Glutamatergic neuron (in vitro differentiated cells): Measurements from ENCODE around the gene B3GNT2. TPM values are rescaled to one million over a fixed set of nuclear protein-coding genes. Genes with fewer than 3 reads are reported as not detected.

Experiments
- DNase-seq: peaks from one replicate; pipeline ENCODE4 v3.0.0; 2022
- H3K27ac Mint-ChIP-seq: one replicate; pipeline ENCODE4 v1.8.0; 2020; ENCODE audit warnings: mild to moderate bottlenecking, mixed read lengths, inconsistent platforms; ENCODE audit not compliant: unreplicated experiment
- H3K27me3 Mint-ChIP-seq: one replicate; pipeline ENCODE4 v1.8.0; 2020; ENCODE audit warnings: mild to moderate bottlenecking, moderate library complexity, mixed read lengths, inconsistent platforms; ENCODE audit not compliant: unreplicated experiment
- H3K36me3 Mint-ChIP-seq: one replicate; pipeline ENCODE4 v1.8.0; 2020; ENCODE audit warnings: mild to moderate bottlenecking, mixed read lengths, inconsistent platforms; ENCODE audit not compliant: unreplicated experiment
- H3K4me1 Mint-ChIP-seq: one replicate; pipeline ENCODE4 v1.8.0; 2020; ENCODE audit warnings: mild to moderate bottlenecking, low read depth, mixed read lengths, inconsistent platforms; ENCODE audit not compliant: unreplicated experiment
- H3K4me3 Mint-ChIP-seq: one replicate; pipeline ENCODE4 v1.8.0; 2020; ENCODE audit warnings: mild to moderate bottlenecking, mixed read lengths, inconsistent platforms; ENCODE audit not compliant: unreplicated experiment
- H3K9me3 Mint-ChIP-seq: one replicate; pipeline ENCODE4 v1.8.0; 2020; ENCODE audit warnings: mild to moderate bottlenecking, moderate library complexity, mixed read lengths, inconsistent platforms; ENCODE audit not compliant: unreplicated experiment
- total RNA-seq: library from RNA; stranded (reverse); fragmentation: NEBNext Ultra II Directional; extraction: Animal tissue kit (Norgen Biotek cat#: 25700); gene quantifications from one replicate; pipeline ENCODE4 v1.2.1, GENCODE V29; 2021; ENCODE audit not compliant: unreplicated experiment
- TF ChIP-seq, protein P1 (sequence below): fragments of 200-600 bp; sonication (generic); IDR thresholded peaks from one replicate; pipeline ENCODE4 v1.5.0; 2021; ENCODE audit not compliant: partially characterized antibody, unreplicated experiment

The B3GNT2 gene
- total RNA-seq, 1 donor from 2014 or later, result 5.7 TPM

DNA sequence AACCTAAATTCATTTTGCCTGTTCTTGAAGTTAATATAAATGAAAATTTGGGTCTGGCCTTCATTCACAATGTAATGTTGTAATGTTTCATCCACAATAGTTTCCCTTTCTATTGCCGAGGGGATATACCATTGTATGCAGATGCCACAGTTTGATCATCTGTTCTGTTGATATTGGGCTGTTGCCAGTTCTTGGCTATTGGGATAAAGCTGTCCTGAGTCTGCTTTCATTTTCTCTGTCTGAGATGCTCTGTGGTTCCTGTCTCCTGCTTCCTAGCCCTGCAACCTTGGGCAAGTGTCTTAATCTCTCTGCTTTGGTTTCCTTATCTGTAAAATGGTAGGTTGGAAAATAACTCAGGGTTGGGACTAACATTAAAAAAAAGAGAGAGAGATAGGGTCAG, 25.2 kb downstream of the B3GNT2 start:
- Mint-ChIP-seq H3K27me3 (no peaks in the 10 kb centered on the region), H3K9me3 (no peaks in the 10 kb centered on the region), H3K27ac (no peak overlapping the region), H3K4me3 (no peak overlapping the region), H3K4me1 (no peaks in the 10 kb centered on the region), H3K36me3 (peaks cover 19% of the 10 kb centered on the region)
- TF ChIP-seq, protein P1, sequence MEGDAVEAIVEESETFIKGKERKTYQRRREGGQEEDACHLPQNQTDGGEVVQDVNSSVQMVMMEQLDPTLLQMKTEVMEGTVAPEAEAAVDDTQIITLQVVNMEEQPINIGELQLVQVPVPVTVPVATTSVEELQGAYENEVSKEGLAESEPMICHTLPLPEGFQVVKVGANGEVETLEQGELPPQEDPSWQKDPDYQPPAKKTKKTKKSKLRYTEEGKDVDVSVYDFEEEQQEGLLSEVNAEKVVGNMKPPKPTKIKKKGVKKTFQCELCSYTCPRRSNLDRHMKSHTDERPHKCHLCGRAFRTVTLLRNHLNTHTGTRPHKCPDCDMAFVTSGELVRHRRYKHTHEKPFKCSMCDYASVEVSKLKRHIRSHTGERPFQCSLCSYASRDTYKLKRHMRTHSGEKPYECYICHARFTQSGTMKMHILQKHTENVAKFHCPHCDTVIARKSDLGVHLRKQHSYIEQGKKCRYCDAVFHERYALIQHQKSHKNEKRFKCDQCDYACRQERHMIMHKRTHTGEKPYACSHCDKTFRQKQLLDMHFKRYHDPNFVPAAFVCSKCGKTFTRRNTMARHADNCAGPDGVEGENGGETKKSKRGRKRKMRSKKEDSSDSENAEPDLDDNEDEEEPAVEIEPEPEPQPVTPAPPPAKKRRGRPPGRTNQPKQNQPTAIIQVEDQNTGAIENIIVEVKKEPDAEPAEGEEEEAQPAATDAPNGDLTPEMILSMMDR, result no peak
- no peak for DNase-seq

- H3K4me3 Mint-ChIP-seq, result no peak overlapping the region
- H3K9me3 Mint-ChIP-seq, result no peaks in the 10 kb centered on the region
- no peak overlapping the region for H3K27ac Mint-ChIP-seq
- DNase-seq, result no peak
- H3K36me3 Mint-ChIP-seq, result peaks cover 19% of the 10 kb centered on the region
- H3K27me3 Mint-ChIP-seq, result no peaks in the 10 kb centered on the region
- TF ChIP-seq, protein P1, result no peak
- H3K4me1 Mint-ChIP-seq, result no peaks in the 10 kb centered on the region
Measured at GRCh38 chr2:62222171-62222570, 26.3 kb downstream of the B3GNT2 start.

DNA sequence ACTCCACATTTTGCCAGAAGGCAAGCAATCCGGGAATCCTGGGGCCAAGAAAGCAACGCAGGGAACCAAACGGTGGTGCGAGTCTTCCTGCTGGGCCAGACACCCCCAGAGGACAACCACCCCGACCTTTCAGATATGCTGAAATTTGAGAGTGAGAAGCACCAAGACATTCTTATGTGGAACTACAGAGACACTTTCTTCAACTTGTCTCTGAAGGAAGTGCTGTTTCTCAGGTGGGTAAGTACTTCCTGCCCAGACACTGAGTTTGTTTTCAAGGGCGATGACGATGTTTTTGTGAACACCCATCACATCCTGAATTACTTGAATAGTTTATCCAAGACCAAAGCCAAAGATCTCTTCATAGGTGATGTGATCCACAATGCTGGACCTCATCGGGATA, 26.8 kb downstream of the B3GNT2 start:
- Mint-ChIP-seq H3K27ac (no peak overlapping the region), H3K4me1 (no peaks in the 10 kb centered on the region), H3K4me3 (no peak overlapping the region), H3K36me3 (peaks cover 19% of the 10 kb centered on the region), H3K27me3 (peaks cover 4% of the 10 kb centered on the region), H3K9me3 (no peaks in the 10 kb centered on the region)
- no peak for DNase-seq
- TF ChIP-seq, protein P1, result no peak

DNA sequence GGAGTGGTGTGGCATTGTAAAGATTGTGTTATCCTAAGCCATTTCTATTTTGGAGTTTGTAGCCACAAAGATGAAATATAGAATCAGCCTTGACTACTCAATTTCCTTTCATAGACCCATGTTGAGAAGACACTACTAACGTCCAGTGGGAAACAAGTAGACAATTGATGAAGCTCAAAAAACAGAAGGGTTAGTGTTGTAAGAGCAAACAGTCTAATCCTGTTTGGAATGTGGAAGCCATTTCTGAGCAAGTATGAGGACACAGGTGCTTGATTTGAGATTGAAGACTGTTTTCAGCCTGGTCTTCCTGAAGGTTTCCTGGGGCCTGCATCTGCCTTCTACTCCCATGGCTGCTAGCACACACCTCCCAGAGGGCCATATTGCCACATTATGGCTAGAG, 29.1 kb downstream of the B3GNT2 start:
- Mint-ChIP-seq H3K27me3 (peaks cover 4% of the 10 kb centered on the region), H3K4me3 (no peak overlapping the region), H3K4me1 (no peaks in the 10 kb centered on the region), H3K36me3 (peaks cover 15% of the 10 kb centered on the region), H3K9me3 (peaks cover 2% of the 10 kb centered on the region), H3K27ac (no peak overlapping the region)
- DNase-seq, result no peak
- TF ChIP-seq, protein P1, result no peak

DNA sequence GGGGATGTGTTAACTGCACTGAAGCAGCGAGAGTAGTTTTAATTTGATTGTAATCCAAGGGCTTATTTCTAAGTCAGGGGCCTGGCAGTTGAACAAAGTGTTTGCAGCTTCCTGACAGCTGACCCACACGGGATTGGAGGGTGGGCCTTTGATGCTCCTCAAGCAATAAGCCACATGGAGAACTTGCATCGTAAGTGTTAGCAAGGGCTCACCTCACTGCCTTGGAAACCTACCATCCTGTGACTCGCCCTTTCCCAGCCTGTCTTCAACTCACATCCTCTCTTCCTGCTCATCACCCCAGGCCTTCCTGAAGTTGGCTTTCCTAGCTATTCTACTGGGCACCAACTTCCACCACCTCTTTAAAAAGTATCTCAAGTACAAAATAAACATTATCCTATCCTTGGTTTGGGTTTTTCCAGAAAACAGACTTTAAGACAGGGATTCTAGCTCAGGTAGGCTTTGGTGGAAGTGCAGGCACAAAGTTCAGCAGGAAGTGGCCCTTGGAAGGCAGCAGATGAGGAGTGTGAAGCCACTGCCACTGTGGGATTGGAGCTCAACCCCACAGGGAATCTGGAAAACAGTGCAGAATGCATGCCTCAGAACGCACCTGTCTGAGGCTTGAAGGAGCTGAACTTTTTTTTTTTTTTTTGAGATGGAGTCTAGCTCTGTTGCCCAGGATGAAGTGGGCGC, 31.6 kb downstream of the B3GNT2 start:
- DNase-seq, result no peak
- Mint-ChIP-seq H3K4me1 (no peaks in the 10 kb centered on the region), H3K4me3 (no peak overlapping the region), H3K27ac (no peak overlapping the region), H3K36me3 (no peaks in the 10 kb centered on the region), H3K9me3 (peaks cover 3% of the 10 kb centered on the region), H3K27me3 (peaks cover 4% of the 10 kb centered on the region)
- TF ChIP-seq, protein P1, result no peak
